HL-60/S4 treated with phorbol 12-myristate 13-acetate at 8.2 ng/mL for 4 days and 3 days (cell line): Measurements from ENCODE around the gene EPC2.
"Not testable (repeated sequence)": the region's sequence is repeated elsewhere in the genome, so short reads cannot be mapped to it uniquely, and the experiment has no call there.

ENCODE experiments used
- in situ Hi-C: fragments of 300-500 bp; cut with MboI; formaldehyde crosslinking; loops from 2 replicates; pipeline ENCODE4 v1.15.0; 2022; ENCODE audit warnings: low sequenced_read_pairs

Gene EPC2

DNA sequence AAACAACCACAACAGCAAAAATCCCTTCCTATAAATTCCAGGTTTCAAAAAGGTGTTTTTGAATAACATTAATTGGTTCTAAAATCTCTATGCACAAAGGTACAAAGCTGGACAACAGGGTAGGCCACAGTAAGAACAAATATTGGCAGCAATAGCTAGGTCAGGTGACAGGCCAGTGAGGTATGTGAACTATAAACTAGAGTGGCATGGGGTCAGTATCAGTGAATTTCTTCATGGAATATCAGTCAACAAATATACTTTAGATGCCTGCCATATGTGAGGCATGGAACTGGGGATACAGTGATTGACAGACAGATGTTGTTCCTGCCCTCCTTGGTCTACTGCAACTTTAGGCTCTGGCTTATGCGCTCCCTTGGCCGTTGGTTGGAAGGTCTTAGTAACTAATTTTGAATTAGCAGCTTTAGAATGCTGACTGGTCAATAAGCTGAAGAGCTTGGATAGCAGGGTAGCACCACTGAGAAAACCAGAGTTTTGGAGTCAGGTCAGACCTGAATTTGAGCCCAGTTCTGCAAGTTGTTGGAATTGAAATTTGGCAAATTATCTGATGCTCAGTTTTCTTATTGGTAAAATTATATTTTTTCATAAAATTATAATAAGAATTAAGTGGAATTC lies 2.3 kb upstream of the EPC2 start:
- in situ Hi-C loops: no loop called here

GRCh38 chr2:148642891-148643416 lies 1.6 kb upstream of the EPC2 start:
- in situ Hi-C loops: no loop called here

GRCh38 chr2:148643421-148643820 lies 1.1 kb upstream of the EPC2 start:
- in situ Hi-C loops: no loop called here

DNA sequence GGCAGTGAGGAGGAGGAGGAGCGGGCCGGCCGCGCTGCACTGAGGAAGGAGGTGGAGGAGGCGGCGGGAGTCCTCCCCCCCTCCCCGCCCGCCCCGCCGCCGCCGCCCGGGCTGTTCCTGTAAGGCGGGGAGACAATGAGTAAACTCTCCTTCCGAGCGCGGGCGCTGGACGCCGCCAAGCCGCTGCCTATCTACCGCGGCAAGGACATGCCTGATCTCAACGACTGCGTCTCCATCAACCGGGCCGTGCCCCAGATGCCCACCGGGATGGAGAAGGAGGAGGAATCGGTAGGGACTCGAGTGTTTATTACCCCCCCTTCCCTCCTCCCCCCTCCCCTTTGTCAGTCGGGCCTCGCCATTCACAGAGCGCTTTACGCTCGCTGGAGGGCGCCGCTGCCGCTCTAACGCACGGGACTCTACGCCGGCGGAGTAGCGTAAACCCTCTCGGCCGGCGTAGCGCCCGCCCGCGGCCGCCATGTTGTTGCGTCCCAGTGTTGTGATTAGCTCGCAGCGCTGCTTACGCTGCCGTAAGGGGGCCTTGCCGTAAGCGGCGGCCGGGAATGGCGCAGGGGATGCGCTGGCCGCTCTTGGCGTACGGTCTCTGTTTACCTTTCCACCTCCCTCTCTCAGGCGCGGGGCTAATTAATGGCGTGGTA lies 460 bp downstream of the EPC2 start:
- in situ Hi-C loops: no loop called here

- in situ Hi-C loops: no loop called here
These were observed 1.1 kb downstream of the EPC2 start for GRCh38 chr2:148645539-148646230.

- in situ Hi-C loops: no loop called here
These were observed 1.6 kb downstream of the EPC2 start for GRCh38 chr2:148646231-148646559.

- in situ Hi-C loops: not testable (repeated sequence)
These were observed 3.2 kb downstream of the EPC2 start for GRCh38 chr2:148647711-148648110.

DNA sequence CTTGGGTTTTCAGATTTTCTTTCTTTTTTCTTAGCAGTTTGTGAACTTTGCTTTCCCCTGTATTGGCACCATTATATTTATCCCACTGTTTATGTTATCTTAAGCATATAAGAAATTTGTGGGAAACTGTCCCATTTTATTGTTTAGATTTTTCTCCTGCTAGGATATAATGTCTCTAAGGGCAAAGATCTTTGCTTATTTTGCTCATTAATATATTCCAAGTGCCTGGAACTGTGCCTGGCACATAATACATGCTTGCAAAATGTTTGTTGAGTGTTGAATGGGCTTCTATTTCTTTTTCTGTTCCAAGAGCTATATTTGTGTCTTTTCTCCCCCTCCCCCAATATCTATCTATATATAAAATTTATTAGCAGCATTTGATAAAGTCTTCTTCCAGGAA lies 5.4 kb downstream of the EPC2 start:
- in situ Hi-C loops: no loop called here

DNA sequence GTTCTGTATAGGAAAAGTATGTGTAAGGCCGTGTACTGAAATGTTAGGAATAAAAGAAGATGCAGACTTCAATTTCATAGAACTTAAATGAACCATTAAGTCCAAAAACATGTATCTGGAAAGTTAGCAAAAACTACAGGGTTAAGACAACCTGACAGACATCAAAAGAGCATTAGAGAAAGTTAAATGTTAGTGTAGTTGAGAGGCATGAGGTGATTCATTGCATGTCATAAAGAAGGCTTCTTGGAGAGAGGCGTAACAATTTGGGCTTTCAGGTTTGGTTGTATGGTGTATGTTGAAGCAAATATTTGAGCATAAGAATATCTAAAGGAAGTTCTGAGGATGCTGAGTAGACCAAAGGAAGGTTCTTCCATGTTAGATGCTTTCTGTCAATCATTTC lies 6.3 kb downstream of the EPC2 start:
- in situ Hi-C loops: no loop called here

- in situ Hi-C loops: no loop called here
These were observed 7.4 kb downstream of the EPC2 start for GRCh38 chr2:148651972-148652371.

DNA sequence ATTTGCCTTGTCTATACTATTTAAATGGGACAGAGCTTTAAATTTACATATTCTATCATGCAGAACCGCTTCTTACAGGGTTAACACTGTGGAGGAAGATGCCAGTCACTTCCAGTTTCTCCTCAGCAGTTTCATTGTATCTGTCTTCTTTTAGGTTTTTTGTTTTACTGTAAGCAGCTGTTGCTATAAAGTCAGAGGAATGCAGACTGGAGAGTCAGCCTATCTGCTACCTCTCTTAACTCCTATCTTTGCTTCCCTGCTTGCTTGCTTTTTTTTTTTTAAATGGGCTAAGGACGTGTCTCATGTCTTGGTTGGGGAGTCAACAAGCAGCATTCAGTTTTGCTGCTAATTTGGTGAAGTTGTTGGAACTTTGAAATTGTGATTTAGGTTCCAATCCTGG lies 8.9 kb downstream of the EPC2 start:
- in situ Hi-C loops: no loop called here

GRCh38 chr2:148654435-148654834 lies 9.9 kb downstream of the EPC2 start:
- in situ Hi-C loops: no loop called here

GRCh38 chr2:148656516-148656915 lies 12.0 kb downstream of the EPC2 start:
- in situ Hi-C loops: no loop called here

GRCh38 chr2:148658807-148659722 lies 14.5 kb downstream of the EPC2 start:
- in situ Hi-C loops: no loop called here

DNA sequence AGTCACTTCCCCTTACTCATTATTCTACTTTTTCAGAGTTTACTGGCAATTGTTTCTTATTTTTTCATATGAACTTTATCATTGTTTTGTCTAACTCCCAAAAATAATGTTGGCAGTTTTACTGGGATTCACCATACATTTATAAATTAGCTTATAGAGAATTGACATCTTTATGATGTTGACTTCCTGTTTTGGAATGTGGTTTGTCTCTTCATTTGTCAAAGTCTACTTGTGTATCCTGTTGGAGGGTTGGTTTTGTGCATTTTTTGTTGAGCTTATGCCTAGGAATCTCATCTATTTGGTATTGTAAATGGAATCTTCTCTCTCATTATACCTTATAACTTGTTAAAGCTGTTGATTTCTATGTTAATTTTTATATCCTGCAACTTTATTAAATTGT lies 16.4 kb downstream of the EPC2 start:
- in situ Hi-C loops: no loop called here

- in situ Hi-C loops: not testable (repeated sequence)
These were observed 17.8 kb downstream of the EPC2 start for GRCh38 chr2:148662332-148662731.

DNA sequence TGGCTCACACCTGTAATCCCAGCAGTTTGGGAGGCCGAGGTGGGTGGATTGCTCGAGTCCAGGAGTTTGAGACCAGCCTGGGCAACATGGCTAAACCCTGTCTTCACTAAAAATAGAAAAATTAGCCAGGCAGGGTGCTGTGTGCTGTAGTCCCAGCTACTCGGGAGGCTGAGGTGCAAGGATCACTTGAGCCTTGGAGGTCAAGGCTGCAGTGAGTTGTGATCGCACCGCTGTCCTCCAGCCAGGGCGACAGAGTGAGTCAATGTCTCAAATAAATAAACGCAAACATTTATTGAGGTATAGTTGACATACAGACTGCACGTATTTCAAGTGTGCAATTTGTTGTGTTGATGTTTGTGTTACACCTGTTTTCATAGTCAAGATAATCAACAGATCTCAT lies 19.7 kb downstream of the EPC2 start:
- in situ Hi-C loops: no loop called here

DNA sequence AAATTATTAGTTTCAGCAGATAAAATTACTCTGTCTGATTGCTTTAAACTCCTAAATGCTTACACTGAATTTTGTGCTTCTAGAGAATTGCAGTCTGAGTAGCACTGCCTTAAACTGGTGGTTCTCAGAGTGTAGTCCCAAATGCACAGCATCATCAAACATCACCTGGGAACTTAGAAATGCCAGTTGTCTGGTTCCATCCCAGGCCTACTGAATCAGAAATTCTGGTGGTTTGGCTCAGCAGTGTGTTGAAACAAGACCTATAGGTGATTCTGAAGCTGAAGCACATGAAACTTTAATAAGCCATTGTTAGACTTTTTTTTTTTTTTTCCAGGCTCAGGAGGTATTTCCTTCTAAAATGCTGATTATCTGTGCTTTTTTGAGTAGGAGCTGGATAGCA lies 22.0 kb downstream of the EPC2 start:
- in situ Hi-C loops: no loop called here

GRCh38 chr2:148667113-148667836 lies 22.7 kb downstream of the EPC2 start:
- in situ Hi-C loops: no loop called here

- in situ Hi-C loops: no loop called here
These were observed 26.2 kb downstream of the EPC2 start for GRCh38 chr2:148670773-148671172.
